PC-3 (cell line): ENCODE measurements around the gene RPS6KC1.

Experiments
- CTCF ChIP-seq: fragments of 300-600 bp; sonication (generic); conservative IDR thresholded peaks from 2 replicates; pipeline ENCODE4 v1.5.1; 2017; ENCODE audit warnings: antibody characterized with exemption, low read depth, mild to moderate bottlenecking, low read length
- EZH2 ChIP-seq: fragments of 300-600 bp; sonication (generic); IDR thresholded peaks from one replicate; pipeline ENCODE4 v1.6.1; 2017; ENCODE audit warnings: antibody characterized with exemption, mild to moderate bottlenecking, low read length; ENCODE audit not compliant: unreplicated experiment
- EZH2phosphoT487 ChIP-seq: fragments of 300-600 bp; sonication (generic); IDR thresholded peaks from 2 replicates; pipeline ENCODE4 v1.6.1; 2018; ENCODE audit warnings: mild to moderate bottlenecking, antibody characterized with exemption, low read length, borderline replicate concordance

- TF ChIP-seq CTCF (no peak), EZH2phosphoT487 (no peak), EZH2 (no peak)
Observed at GRCh38 chr1:213032651-213033050, 18.4 kb upstream of the RPS6KC1 start.
